ENCODE results near the gene NEK3.
"Not testable (repeated sequence)": the region's sequence is repeated elsewhere in the genome, so short reads cannot be mapped to it uniquely, and the experiment has no call there.

GRCh38 chr13:52181316-52181954 is 22.0 kb upstream of the NEK3 start:
- TF ChIP-seq CTCF, POLR2A (IDR thresholded peaks at IDR 0.05): not testable (repeated sequence)
